Limb (tissue), 2 donors: Measurements from ENCODE around the gene SEMA5B.

ENCODE experiments used
- DNase-seq, 2 donors: peaks; one replicate each; pipeline ENCODE4 v3.0.0-alpha.2; 2016; ENCODE audit errors: extremely low spot score in 2 of 2

SEMA5B gene

DNA sequence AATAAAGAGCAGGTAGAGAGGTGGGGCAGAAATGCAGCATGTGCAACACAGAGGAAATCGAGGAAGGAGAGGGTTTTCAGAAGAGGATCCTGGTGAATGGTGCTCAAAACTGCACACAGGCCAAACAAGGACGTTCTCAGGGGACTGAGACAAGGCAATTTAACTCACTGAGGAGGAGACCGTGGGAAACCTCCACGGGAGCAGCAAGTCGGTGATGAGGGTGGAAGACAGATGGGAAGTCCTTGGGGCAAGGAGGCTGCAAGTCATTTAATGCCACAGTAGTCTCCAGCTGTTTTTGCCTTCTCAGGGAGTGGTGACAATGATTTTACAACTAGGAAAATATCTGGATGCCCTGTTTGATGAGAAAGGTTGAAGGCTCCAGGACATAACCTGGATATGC lies 27.8 kb upstream of the SEMA5B start:
- no peak for DNase-seq

DNA sequence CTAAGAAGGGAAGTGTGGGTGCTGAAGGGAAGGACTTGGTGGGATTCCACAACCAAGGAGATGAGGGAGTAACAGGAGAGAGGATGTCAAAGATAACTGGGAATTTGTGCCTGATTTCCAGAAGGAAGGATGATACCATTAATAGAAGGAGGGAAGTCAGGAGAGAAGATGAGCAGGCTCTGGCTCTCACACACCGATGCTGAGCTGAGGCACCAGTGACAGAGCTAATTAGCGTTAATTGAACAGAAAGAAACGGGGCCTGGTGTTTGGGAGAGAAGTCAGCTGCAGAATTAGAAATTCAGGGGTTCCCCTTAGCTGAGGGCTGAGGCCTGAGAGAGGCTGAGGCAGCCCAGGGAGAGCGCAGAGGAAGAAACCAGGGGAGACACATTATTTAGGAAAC lies 27.4 kb upstream of the SEMA5B start:
- no peak for DNase-seq

DNA sequence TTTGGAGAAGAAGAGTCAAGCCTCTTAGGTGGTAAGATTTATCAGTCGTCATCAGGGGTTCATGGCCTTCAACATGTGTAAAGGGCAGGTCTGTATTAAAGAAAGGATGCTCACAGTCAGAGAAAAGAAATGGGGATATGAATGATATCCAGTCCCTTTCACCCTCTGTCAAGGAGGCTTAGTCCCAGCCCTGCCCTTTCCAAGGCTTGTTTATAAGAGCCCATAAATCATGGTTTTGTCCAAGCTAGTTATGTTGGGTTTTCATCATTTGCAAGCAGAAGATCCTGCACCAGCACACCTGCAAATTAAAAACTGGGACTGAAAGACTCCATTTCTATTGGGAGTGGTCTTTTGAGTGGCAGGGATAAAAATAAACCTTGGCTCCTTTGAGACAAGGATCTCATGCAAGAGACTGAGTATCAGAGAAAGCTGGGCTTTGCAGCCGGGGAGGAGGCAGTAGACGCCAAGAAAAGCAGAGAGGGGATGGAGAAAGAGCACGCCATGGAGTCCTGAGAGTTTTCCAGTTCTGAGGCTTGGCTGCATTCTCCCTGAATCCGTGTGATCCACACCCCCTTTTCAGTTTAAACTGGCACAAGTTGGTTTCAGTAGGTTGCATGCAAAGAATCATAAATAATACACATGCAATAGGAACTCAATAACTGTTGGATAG lies 26.7 kb upstream of the SEMA5B start:
- peak in 1 of 2 donors; percentile 41 for DNase-seq

DNA sequence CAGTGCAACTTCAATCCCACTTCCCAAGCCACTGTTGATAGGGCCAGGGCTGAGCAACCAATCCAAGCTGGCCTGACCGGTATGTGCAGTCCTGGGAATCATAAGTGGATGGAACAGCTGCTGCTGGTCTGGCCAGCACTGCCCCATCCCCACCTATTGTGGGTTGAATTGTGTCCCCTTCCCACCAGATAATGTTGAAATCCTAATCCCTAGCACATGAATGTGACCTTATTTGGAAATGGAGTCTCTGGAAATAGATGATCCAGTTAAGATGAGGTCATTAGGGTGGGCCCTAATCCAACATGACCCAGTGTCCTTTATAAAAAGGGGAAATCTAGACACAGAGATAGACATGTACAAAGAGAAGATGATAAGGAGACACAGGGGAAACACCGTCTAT lies 25.5 kb upstream of the SEMA5B start:
- no peak for DNase-seq

DNA sequence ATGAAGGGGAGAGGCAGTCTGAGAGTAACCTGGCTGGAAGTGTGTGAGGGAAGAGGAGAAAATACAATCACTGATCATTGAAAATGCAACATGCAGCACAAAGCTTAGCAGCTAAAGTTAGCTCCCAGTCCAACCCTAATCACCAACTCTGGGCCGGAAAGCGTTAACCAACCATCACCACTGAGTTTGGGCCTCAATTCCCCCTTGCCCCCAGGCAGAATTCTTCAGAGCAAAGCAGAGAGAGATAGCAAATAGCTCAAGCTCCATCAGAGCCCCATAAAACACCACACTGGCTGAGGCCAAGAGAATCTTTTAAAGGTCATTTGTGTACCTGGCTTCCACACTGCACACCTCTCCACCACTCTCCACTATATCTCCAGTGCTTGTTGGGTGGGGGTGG lies 23.1 kb upstream of the SEMA5B start:
- DNase-seq, result no peak

DNA sequence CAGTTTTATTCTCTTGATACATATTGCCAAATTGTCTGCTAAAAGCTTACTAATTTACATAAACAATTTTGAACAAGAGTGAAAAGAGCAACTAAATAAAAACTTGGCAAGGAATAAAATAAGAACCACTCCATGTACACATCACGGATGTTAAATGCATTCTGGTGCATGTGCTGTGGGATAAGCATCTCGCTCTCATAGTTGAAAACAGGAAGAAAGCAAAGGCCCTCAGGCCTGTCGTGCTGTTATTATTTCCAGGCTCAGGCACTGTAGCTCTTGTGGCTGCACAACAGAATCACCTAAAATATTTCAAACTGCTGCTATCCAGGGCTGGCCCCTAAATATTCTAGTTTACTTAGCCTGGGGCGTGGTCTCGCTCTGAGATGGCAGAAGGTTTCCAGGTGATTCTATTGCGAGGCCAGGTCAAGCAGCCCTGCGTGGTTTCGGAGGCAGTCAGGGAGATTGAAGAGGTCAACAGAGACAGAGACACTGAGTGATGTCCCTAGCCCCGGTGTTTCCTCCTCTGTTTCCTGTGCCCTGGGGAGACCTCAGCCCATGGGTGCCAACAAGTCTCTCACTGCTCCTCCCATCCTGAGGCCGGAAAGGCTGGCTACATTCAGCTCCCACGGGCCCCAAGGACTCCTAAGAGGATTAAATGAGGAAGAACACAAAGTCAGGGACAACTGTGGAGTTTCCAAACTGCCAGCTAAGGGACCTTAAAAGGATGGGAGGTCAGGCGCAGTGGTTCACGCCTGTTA lies 21.1 kb upstream of the SEMA5B start:
- DNase-seq, result no peak

DNA sequence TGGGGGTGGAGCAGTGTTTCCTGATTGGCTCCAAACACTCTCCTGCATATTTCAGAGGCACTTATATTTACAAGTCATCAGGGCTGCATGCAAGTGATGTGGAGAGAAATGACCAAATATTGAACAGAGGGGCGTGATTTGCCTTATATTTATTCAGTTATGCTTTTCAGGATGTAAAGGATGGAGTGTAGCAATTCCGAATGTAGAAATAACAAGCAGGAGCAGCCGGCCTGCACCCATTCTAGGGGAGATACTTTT lies 19.4 kb upstream of the SEMA5B start:
- DNase-seq, result no peak

DNA sequence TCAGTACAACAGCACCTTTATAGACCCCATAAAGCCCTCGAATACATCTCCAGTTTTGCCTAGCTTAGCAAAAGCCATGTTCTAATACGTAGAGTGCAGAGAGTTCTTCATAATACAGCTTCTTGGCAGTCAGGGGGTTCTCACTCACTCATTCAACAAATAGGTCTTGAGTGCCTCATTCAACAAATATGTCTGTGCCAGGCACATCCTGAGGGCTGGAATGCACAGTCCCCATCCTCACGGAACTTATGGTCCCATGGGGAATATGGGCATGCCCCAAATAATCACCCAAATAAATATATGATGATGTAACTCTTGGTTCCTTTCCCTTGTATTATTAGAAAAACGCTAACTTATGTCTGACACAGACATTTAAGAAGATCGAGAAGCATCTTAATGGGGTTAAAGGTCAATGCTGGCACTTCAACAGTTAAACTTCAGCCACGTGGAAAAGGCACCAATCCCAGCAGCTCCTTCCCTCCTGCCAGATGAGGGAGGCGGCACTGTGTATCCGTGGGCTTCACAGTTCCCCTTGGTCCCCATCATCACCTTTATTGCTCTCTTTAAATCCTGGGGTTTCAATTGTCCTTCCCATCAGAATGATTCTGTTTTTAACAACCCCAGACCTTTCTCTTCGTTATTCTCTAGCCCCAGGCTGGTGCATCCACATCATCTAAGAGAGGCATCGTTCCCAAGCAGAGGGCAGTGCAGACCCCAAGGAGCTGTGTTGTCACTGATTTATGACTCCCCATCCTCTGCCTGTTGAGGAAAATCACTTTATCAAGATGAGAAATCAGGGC lies 18.9 kb upstream of the SEMA5B start:
- no peak for DNase-seq

DNA sequence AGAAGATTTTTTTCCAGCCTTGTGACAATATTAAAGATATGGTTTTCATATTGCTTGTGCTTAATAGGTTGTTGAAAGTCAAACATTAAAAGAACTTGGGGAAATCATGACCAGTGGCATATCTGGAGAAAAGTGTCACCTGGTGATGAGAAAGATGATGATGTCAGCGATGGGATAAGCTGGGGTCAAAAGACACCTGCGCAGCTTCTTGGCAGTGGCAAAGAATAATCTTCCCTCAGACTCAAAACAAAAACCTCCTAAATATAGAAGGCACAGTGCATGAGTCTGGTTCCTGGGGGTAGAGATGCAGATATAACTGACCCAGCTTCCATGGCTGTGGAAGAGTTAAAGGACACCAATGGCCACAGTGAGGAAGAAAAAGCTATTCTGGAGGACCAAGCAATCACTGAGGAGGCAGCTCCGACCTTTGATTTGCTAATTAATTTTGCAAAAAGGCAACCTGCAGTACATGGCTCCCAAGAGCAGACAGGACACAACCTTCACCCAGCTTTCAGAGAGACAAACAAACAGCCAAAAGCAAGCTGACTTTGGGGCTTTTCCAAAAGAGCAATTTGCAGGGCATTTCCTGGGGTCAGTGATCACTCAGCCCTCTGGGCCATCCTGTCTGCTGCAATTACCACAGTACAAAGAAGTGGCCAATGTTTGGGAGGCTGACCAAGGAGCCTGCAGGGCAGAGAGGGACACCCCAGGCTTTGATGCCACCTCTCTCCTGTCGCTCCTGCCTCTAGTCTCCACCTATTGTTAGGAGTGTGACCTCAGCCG lies 17.6 kb upstream of the SEMA5B start:
- no peak for DNase-seq

DNA sequence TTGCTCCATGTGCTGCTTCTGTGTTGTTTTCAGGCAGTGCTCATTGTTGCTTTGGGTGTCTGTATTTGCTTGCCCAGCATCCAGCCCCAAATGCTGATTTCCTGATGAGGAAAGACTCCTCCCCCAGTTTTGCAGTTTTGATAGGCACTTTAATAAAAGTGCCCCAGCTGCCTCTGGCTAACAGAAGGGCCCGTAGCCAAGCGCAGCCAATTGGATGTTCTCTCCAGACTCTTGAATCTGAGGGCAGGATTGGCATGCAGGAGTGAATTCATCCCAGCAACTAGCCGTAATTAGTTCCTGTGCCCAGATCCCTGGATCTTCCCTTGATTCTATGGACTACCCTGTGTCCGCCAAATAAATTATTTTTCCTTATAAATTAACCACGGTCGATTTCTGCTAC lies 14.8 kb upstream of the SEMA5B start:
- DNase-seq, result no peak

DNA sequence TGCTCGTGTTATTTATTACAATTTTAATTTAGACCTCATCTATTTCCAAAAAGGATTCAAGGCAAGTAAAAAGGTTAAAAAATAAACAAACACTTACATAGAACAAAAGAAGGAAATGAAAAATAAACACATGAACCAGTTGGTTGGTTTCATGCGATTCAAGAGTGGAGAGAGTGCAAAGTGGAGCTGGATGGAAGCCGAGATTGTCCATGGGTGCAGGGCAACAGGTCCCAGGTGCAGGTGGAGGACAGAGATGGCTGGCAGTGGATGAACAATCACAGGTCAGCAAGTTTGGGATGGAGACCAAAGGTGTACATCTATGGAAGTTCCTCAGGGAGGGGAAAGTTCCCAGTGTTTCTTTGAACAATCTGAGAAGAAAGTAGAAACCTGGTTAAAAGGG lies 11.6 kb upstream of the SEMA5B start:
- DNase-seq, result no peak

DNA sequence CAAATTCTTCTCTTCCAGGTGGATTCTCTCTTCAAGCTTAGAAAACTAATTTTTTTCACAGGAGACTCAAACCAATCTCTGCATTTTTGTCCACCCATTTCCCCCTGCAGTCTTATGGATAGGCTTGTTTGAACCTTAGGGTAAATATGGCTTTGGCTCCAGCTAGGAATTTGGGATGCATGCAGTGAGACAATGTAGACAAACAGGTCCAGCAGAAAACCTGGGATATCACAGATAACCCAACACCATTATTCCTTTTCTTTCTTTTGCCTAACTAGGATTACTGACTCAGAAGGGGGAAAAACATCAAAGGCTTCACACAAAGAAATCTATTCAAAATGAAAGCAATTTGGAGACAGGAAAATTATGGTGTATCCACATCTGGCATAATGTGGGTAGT lies 11.2 kb upstream of the SEMA5B start:
- no peak for DNase-seq

DNA sequence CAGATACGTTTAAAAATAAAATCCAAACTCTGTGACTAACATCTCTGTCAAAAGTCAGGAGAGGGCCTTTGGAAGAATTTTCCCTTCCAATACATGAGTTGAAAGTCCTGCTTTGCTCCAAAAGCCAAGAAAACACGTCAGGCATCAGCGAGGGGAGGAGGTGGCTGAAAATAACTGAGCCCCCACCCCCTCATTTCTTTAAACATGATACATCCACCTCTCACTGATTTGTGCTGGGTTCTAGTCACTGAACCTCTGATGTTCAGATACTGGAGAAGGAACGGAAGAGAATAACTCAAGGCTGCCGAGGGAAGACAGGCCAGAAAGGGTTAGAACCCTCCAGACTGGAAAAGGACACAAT lies 9.4 kb upstream of the SEMA5B start:
- no peak for DNase-seq

DNA sequence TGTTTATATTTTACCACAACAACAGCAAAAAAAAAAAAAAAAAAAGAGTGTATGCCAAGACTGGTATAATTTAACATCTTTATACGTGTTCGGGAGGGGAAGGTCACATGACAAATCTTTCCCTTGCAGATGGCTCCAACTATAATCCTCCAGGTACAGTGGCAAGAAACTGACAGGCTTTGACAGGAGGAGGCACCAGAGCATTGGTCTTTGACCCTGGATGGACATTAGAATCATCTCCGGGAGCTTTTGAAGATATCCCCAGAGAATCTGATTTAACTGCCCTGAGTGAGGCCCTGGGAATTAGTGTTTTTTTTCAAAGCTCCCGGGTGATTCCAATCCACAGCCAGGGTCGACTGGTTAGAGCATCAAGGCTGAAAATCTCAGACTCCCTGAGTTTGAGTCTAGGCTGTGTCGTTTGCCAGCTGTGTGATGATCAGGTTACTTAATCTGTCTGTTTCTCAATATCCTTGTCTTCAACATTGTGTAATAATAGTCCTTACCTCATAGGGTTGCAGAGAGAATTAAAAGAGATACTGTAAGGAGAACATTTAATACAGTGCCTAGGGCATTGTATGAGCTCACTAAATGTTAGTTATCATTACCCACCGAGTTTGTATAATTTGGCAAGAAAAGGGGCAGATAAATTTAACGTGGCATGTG lies 8.9 kb upstream of the SEMA5B start:
- no peak for DNase-seq

DNA sequence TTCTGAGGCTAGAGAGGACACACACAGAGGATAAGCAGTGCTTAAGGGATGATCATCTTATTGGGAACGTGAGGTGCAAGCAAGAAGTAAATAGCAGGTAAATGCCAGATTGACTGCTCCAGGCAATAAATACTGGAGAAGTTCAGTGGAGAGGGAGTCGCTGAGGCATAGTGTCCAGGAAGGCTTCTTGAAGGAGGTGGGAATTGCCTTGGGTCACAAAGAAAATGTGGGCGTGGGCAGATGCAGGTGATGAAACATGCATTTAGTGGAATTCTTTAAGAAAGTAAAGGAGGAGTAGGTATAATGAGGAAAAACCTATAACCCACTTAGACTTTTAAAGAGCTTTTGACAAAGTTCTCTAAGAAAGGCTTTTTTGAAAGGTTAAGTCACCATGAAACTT lies 7.4 kb upstream of the SEMA5B start:
- DNase-seq, result no peak

DNA sequence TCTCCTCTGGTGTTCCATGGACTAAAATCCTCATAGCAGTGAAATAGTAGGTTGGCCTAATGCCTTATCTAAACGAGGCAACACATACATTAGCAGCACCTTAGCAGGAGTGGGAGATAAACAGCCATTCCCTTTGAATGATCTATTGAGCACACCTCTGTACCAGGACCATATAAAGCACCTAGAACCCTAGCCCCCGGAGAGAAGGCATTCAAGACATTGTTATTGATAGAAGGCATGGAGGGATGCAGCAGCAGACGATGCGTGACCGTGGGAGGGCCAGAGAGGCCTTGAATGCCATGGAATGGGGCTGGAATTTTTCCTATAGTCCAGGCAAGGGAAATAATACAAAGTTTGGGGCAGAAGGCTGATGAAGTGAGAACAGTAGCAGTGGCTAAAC lies 6.6 kb upstream of the SEMA5B start:
- DNase-seq, result no peak

DNA sequence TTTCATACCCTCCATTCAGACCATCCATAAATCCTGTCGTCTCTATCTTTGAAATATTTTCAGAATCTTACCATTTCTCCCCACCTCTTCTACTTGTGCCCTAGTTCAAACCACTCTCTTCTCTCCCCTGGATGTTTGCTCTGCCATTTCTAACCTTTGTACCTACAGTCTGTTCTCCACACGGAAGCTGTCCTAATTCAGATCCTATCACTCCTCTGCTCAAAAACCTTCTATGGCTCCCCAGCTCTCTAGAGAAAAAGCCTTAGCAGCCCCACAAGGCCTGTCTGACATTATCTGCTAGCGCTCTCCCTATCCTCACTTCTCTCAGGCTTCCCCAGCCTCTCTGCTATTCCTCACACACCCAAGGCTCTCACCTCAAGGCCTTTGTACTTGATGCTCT lies 4.5 kb upstream of the SEMA5B start:
- DNase-seq, result no peak

DNA sequence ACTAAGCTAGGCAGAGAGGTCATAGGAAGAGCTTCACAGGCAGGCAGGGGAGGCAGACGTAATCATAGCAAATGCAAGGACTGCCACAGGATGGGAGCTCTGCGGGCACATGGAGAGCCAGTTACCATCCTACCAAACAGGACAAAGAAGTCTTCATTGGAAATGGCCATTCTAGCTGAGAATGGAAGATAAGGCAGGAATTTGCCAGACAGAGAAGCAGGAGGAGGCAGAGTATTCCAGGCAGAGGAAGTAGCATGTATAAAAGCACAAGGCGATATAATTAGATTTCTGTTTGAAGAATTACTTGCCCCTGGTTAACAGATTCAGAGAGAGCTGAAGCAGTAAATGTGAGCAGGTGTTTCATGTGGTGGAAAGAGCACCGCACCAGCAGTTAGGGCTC lies 3.5 kb upstream of the SEMA5B start:
- no peak for DNase-seq

DNA sequence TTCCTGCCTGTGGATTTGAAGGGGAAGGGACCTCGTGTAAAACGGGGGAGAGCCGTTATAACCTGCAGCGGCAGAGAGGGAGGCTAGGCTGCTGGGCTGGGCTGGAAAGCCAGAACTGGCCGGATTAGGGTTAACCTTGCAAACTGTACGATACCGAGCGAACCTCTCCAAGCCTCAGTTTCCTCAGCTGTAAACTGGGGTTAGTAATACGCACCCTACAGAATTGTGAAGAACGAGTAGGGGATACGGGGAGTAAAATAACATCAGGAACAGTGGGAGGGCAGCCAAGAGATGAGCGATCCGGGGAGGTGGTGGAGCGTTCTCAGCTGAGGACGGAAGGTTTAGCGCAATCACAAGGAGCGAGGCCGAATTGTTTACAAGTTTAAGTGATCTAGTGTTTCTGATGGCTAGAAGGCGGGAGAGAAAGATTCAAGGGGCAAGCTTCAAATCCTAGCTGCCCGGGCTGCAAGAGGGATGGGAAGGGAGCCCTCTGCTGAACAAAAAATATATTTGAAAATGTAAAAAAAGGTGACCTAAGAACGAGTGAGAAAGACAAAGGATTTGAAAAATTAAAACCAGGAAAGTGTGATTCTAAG lies 768 bp upstream of the SEMA5B start:
- peak; percentile 53 to 86 for DNase-seq

DNA sequence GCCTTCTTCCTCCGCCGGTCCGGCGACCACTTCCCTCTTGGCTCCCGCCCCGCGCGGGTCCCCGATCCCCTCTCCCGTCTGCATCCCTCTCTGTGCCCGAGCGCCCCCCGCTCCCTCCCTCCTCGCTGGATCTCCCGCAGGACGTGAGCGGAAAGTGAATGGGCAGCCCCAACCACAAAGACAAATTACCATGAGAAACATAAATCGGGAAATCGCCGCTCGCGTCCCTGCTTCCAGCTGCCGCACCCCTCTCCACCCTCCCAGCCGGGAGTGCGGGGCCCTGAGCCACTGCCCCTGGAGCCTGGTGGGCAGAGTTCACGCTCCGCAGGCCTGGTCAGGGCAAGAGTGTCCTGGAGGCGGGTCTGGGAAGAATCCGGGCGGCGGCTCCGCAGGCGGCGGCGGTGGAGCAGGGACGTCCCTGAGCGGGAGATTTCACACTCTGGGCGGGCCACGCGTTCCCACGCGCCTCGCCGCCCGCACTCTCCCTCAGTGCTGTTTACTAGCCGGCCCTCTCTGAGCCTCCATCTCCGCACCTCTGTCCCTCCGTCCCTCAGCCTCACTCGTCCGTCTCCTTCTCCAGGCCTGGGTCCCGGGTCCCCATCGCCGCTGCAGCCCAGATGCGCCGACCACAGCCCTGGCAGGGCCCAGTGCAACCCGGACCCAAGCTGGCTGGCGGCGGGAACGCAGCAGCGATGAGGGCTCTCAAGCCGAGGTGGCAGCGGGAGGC lies 835 bp downstream of the SEMA5B start:
- peak in 1 of 2 donors; percentile 72 for DNase-seq
